ENCODE data around the gene CBS. TPM values are rescaled to one million over a fixed set of nuclear protein-coding genes. Genes with fewer than 3 reads are reported as not detected.
"Not testable (repeated sequence)": the region's sequence is repeated elsewhere in the genome, so short reads cannot be mapped to it uniquely, and the experiment has no call there.

Gene CBS
- total RNA-seq, 1 donor from 2014 or later = 165 TPM

- no peaks in the 10 kb centered on the region for H3K4me1 Mint-ChIP-seq
- no peak overlapping the region for H3K27ac Mint-ChIP-seq (ENCODE audit: unreplicated experiment)
- no peaks in the 10 kb centered on the region for H3K27me3 Mint-ChIP-seq (ENCODE audit: low read depth)
- no peak for DNase-seq (ENCODE audit: low read depth, low spot score)
- no peaks in the 10 kb centered on the region for H3K9me3 Mint-ChIP-seq
- no peak for TF ChIP-seq CTCF (conservative IDR thresholded peaks at IDR 0.05)
- peaks cover 11% of the 10 kb centered on the region for H3K36me3 Mint-ChIP-seq (ENCODE audit: low read depth)
- no peak overlapping the region for H3K4me3 Mint-ChIP-seq
Observed at GRCh38 chr21:43006874-43007208, 68.8 kb downstream of the CBS start.

GRCh38 chr21:43006051-43006873 lies 69.4 kb downstream of the CBS start:
- H3K9me3 Mint-ChIP-seq; H3K4me3 Mint-ChIP-seq; H3K27ac Mint-ChIP-seq (ENCODE audit: unreplicated experiment); H3K4me1 Mint-ChIP-seq; H3K27me3 Mint-ChIP-seq (ENCODE audit: low read depth); DNase-seq (ENCODE audit: low read depth, low spot score); H3K36me3 Mint-ChIP-seq (ENCODE audit: low read depth): not testable (repeated sequence)

- Mint-ChIP-seq H3K36me3 (ENCODE audit: low read depth) (peaks cover 11% of the 10 kb centered on the region), H3K4me1 (no peaks in the 10 kb centered on the region), H3K27ac (ENCODE audit: unreplicated experiment) (no peak overlapping the region), H3K27me3 (ENCODE audit: low read depth) (no peaks in the 10 kb centered on the region), H3K9me3 (peaks cover 2% of the 10 kb centered on the region), H3K4me3 (no peak overlapping the region)
- TF ChIP-seq CTCF (conservative IDR thresholded peaks at IDR 0.05) = no peak
- no peak for DNase-seq (ENCODE audit: low read depth, low spot score)
Observed at GRCh38 chr21:43005635-43006034, 70.0 kb downstream of the CBS start.

- DNase-seq (ENCODE audit: low read depth, low spot score) = no peak
- Mint-ChIP-seq H3K4me1 (no peaks in the 10 kb centered on the region), H3K36me3 (ENCODE audit: low read depth) (peaks cover 14% of the 10 kb centered on the region), H3K4me3 (no peak overlapping the region), H3K27me3 (ENCODE audit: low read depth) (no peaks in the 10 kb centered on the region), H3K9me3 (peaks cover 6% of the 10 kb centered on the region), H3K27ac (ENCODE audit: unreplicated experiment) (no peak overlapping the region)
- no peak for TF ChIP-seq CTCF (conservative IDR thresholded peaks at IDR 0.05)
Observed at GRCh38 chr21:43004926-43005325, 70.7 kb downstream of the CBS start.

Other genes starting within 250 kb of the CBS start
- gene WDR4, start 196.3 kb downstream of the CBS start, total RNA-seq = 36.0 and 38.0 TPM in 2 replicates
- 38.1 and 38.5 TPM in 2 replicates for gene NDUFV3, start 182.5 kb downstream of the CBS start, total RNA-seq
- not detected in 2 replicates for gene ERVH48-1, start 150.2 kb downstream of the CBS start, total RNA-seq
- gene PKNOX1, start 101.3 kb downstream of the CBS start, total RNA-seq = 13.6 and 19.3 TPM in 2 replicates
- gene U2AF1, start 31.7 kb upstream of the CBS start, total RNA-seq = 17.6 and 37.5 TPM in 2 replicates
- gene CRYAA, start 93.2 kb upstream of the CBS start, total RNA-seq = not detected in 2 replicates

Data from neural crest cell (in vitro differentiated cells).